Measurements from ENCODE around the gene PACRG. TPM values are rescaled to one million over a fixed set of nuclear protein-coding genes. Genes with fewer than 3 reads are reported as not detected.

The PACRG gene
- total and polyA plus RNA-seq, 2 experiments from 2014 or later = 0.17 to 0.68 TPM

DNA sequence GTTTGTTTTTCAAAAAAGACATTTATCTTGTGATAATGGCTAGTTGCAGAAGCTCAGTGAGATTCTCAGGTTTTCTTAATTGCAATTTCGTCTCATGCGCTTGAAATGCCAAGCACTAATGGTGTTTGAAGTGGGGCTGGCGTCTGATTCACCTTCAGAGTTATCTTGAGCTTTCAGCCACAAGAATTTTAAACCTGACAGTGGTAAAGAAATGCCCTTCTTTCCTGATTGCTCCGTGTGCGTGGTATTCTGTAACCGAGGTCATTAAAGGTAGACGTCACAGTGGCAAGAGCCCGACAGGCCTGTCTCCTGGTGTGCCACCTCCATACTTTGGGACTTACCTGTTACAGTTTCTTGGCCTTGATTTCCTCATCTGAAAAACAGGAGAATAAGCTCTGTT lies 560.3 kb downstream of the PACRG start (continued):
- TF ChIP-seq, protein P1, sequence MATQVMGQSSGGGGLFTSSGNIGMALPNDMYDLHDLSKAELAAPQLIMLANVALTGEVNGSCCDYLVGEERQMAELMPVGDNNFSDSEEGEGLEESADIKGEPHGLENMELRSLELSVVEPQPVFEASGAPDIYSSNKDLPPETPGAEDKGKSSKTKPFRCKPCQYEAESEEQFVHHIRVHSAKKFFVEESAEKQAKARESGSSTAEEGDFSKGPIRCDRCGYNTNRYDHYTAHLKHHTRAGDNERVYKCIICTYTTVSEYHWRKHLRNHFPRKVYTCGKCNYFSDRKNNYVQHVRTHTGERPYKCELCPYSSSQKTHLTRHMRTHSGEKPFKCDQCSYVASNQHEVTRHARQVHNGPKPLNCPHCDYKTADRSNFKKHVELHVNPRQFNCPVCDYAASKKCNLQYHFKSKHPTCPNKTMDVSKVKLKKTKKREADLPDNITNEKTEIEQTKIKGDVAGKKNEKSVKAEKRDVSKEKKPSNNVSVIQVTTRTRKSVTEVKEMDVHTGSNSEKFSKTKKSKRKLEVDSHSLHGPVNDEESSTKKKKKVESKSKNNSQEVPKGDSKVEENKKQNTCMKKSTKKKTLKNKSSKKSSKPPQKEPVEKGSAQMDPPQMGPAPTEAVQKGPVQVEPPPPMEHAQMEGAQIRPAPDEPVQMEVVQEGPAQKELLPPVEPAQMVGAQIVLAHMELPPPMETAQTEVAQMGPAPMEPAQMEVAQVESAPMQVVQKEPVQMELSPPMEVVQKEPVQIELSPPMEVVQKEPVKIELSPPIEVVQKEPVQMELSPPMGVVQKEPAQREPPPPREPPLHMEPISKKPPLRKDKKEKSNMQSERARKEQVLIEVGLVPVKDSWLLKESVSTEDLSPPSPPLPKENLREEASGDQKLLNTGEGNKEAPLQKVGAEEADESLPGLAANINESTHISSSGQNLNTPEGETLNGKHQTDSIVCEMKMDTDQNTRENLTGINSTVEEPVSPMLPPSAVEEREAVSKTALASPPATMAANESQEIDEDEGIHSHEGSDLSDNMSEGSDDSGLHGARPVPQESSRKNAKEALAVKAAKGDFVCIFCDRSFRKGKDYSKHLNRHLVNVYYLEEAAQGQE (IDR thresholded peaks at IDR 0.05; ENCODE audit: unreplicated experiment) = no peak
- TF ChIP-seq ZNF331 (CRISPR knock-in tag; IDR thresholded peaks at IDR 0.05; ENCODE audit: low read depth) (no peak), CREB1 (CRISPR knock-in tag; IDR thresholded peaks at IDR 0.05; ENCODE audit: low read depth) (no peak), EZH2phosphoT487 (IDR thresholded peaks at IDR 0.05; ENCODE audit: unreplicated experiment) (no peak), EZH2 (IDR thresholded peaks at IDR 0.05; ENCODE audit: low read depth, unreplicated experiment) (no peak)

DNA sequence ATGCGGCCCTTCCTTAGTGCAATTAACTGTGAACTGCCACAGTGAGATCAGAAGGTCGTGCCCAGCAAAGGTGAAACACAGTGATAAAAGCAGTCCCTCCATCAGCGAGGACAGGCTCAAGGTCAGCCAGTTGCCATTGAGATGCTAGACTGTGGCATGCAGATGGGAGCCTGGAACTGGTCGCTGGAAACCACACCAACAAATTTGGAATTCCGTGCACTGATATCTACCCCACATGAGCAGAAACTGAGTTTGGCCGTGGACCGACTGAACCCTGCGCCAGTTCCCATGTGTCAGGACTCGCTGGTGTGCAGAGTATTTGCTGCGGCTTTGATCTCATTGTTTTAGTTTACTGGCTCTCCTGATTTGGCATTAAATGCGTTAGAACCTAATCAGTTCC lies 561.1 kb downstream of the PACRG start:
- Histone ChIP-seq H3K79me2 (replicated peaks; ENCODE audit: insufficient read depth) (no peaks in the 10 kb centered on the region), H3F3A (replicated peaks; ENCODE audit: low read depth) (no peaks in the 10 kb centered on the region), H3K4me3 (no peak overlapping the region), H3K27ac (ENCODE audit: low read depth) (no peak overlapping the region), H3K4me1 (ENCODE audit: insufficient read depth) (no peaks in the 10 kb centered on the region), H3K27me3 (ENCODE audit: insufficient read depth) (no peaks in the 10 kb centered on the region), H4K20me1 (replicated peaks; ENCODE audit: insufficient read depth) (no peaks in the 10 kb centered on the region), H3K9me2 (ENCODE audit: insufficient read depth) (no peaks in the 10 kb centered on the region), H2AFZ (no peak overlapping the region), H3K4me2 (no peak overlapping the region), H3K36me3 (ENCODE audit: insufficient read depth) (no peaks in the 10 kb centered on the region)
- DNase-seq (ENCODE audit: low spot score) = no peak
- no peak for ATAC-seq
- Mint-ChIP-seq H3K9me3 (peaks cover 3% of the 10 kb centered on the region; the same call in 1 of the 3 replicates), H3K27ac (no peak overlapping the region), H3K36me3 (ENCODE audit: low read depth) (no peaks in the 10 kb centered on the region), H3K4me1 (0 out of 3 replicates have a peak, but pooled peaks cover 4% of the 10 kb centered on the region), H3K27me3 (ENCODE audit: insufficient read depth, low read depth, poor library complexity) (peaks cover 8% of the 10 kb centered on the region), H3K4me3 (no peak overlapping the region)
- TF ChIP-seq NANOG (IDR thresholded peaks at IDR 0.05; ENCODE audit: borderline replicate concordance) (no peak), STAT1 (IDR thresholded peaks at IDR 0.05; ENCODE audit: unreplicated experiment) (no peak), ZNF114 (CRISPR knock-in tag; IDR thresholded peaks at IDR 0.05) (no peak)
- TF ChIP-seq, protein P2, sequence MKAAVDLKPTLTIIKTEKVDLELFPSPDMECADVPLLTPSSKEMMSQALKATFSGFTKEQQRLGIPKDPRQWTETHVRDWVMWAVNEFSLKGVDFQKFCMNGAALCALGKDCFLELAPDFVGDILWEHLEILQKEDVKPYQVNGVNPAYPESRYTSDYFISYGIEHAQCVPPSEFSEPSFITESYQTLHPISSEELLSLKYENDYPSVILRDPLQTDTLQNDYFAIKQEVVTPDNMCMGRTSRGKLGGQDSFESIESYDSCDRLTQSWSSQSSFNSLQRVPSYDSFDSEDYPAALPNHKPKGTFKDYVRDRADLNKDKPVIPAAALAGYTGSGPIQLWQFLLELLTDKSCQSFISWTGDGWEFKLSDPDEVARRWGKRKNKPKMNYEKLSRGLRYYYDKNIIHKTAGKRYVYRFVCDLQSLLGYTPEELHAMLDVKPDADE (IDR thresholded peaks at IDR 0.05) = no peak

DNA sequence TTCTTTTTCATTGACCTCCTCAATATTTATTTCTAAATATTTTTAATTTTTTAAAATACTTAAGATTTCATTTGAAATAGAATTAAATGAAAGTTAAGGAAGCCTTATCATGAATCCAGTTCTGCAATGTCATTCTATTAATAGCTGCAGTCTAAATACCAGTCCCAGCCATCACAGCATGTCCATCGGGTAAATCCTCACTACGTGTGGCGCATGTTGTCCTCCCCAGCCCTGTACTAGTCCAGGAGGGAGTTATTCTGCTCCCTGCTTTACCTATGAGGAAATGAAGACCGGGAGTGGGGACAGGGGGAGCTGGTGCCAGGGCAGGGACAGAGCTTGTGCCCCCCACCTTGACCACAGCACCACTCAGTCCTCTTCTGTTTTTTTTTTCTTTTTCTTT lies 561.7 kb downstream of the PACRG start:
- Histone ChIP-seq H3K27ac (ENCODE audit: low read depth) (no peak overlapping the region), H3K4me1 (ENCODE audit: insufficient read depth) (no peaks in the 10 kb centered on the region), H2AFZ (no peak overlapping the region), H3F3A (replicated peaks; ENCODE audit: low read depth) (no peaks in the 10 kb centered on the region), H3K79me2 (replicated peaks; ENCODE audit: insufficient read depth) (no peaks in the 10 kb centered on the region), H3K9me2 (ENCODE audit: insufficient read depth) (no peaks in the 10 kb centered on the region), H4K20me1 (replicated peaks; ENCODE audit: insufficient read depth) (no peaks in the 10 kb centered on the region), H3K4me3 (no peak overlapping the region), H3K27me3 (ENCODE audit: insufficient read depth) (no peaks in the 10 kb centered on the region), H3K4me2 (no peak overlapping the region), H3K36me3 (ENCODE audit: insufficient read depth) (no peaks in the 10 kb centered on the region)
- peaks cover 6% of the 10 kb centered on the region for H3K27me3 Mint-ChIP-seq (ENCODE audit: insufficient read depth, low read depth, poor library complexity)
- no peak for DNase-seq (ENCODE audit: low spot score)
- ATAC-seq = no peak
- no peak overlapping the region for H3K27ac Mint-ChIP-seq
- H3K4me3 Mint-ChIP-seq = no peak overlapping the region
- H3K9me3 Mint-ChIP-seq = peaks cover 3% of the 10 kb centered on the region; the same call in 1 of the 3 replicates
- H3K36me3 Mint-ChIP-seq (ENCODE audit: low read depth) = no peaks in the 10 kb centered on the region
- 0 out of 3 replicates have a peak, but pooled peaks cover 4% of the 10 kb centered on the region for H3K4me1 Mint-ChIP-seq
- TF ChIP-seq, protein P1 (IDR thresholded peaks at IDR 0.05; ENCODE audit: unreplicated experiment) = no peak
